ENCODE measurements around the gene CLEC18C.
"Not testable (repeated sequence)": the region's sequence is repeated elsewhere in the genome, so short reads cannot be mapped to it uniquely, and the experiment has no call there.

The CLEC18C gene

DNA sequence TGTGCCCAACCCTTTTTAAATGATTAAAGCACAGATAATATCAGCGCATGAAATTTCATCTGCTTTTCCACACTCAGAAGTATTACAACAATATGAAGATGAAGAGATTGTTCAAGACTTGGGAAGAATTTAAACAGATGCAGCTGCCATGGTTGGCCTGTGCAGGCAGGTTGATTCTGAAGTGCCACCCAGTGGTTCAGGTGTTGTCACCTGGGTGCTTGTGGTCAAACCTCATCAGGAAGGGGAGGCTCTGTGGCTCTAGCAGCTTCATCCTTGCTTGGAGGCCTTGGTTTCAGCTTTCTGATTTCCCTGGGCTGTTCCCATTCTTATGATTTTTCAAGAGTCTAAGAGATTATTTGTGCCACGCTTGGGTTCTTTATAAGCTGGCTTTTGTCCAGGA is 22.2 kb upstream of the CLEC18C start:
- Histone ChIP-seq H3K36me3 (ENCODE audit: control insufficient read depth, insufficient read depth, low read length) (peaks cover 24% of the 10 kb centered on the region), H3K4me3 (replicated peaks; ENCODE audit: low read depth, low read length) (no peak overlapping the region), H3K27me3 (replicated peaks; ENCODE audit: control insufficient read depth, insufficient read depth, low read length) (no peaks in the 10 kb centered on the region)
- TF ChIP-seq, protein P1, sequence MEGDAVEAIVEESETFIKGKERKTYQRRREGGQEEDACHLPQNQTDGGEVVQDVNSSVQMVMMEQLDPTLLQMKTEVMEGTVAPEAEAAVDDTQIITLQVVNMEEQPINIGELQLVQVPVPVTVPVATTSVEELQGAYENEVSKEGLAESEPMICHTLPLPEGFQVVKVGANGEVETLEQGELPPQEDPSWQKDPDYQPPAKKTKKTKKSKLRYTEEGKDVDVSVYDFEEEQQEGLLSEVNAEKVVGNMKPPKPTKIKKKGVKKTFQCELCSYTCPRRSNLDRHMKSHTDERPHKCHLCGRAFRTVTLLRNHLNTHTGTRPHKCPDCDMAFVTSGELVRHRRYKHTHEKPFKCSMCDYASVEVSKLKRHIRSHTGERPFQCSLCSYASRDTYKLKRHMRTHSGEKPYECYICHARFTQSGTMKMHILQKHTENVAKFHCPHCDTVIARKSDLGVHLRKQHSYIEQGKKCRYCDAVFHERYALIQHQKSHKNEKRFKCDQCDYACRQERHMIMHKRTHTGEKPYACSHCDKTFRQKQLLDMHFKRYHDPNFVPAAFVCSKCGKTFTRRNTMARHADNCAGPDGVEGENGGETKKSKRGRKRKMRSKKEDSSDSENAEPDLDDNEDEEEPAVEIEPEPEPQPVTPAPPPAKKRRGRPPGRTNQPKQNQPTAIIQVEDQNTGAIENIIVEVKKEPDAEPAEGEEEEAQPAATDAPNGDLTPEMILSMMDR (IDR thresholded peaks at IDR 0.05; ENCODE audit: insufficient read depth, low read length, poor library complexity, severe bottlenecking), result no peak
- DNase-seq (ENCODE audit: extremely low read depth, insufficient read length), result no peak

DNA sequence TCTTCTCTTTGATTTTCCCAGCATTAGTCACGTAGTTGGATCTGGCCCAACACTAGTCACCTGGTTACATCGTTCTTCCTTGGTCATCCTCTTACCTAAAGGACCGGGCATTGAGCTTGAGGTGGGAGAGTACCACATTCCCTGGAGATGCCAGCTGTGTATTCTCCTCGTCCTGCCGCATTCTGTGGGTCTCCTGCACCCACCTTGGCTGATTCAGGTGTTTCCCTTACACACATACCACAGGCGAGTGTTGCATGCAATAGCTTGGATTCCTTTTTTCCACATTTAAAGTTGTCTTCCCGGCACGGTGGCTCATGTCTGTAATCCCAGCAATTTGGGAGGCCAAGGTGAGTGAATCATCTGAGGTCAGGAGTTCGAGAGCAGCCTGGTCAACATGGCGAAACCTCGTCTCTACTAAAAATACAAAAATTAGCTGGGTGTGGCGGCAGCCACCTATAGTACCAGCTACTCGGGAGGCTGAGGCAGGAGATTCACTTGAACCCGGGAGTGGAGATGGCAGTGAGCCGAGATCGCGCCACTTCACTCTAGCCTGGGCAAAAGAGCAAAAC is 21.6 kb upstream of the CLEC18C start:
- no peaks in the 10 kb centered on the region for H3K27me3 ChIP-seq (replicated peaks; ENCODE audit: control insufficient read depth, insufficient read depth, low read length)
- DNase-seq (ENCODE audit: extremely low read depth, insufficient read length), result no peak
- TF ChIP-seq, protein P1 (IDR thresholded peaks at IDR 0.05; ENCODE audit: insufficient read depth, low read length, poor library complexity, severe bottlenecking), result no peak
- H3K4me3 ChIP-seq (replicated peaks; ENCODE audit: low read depth, low read length), result no peak overlapping the region
- peaks cover 30% of the 10 kb centered on the region for H3K36me3 ChIP-seq (ENCODE audit: control insufficient read depth, insufficient read depth, low read length)

DNA sequence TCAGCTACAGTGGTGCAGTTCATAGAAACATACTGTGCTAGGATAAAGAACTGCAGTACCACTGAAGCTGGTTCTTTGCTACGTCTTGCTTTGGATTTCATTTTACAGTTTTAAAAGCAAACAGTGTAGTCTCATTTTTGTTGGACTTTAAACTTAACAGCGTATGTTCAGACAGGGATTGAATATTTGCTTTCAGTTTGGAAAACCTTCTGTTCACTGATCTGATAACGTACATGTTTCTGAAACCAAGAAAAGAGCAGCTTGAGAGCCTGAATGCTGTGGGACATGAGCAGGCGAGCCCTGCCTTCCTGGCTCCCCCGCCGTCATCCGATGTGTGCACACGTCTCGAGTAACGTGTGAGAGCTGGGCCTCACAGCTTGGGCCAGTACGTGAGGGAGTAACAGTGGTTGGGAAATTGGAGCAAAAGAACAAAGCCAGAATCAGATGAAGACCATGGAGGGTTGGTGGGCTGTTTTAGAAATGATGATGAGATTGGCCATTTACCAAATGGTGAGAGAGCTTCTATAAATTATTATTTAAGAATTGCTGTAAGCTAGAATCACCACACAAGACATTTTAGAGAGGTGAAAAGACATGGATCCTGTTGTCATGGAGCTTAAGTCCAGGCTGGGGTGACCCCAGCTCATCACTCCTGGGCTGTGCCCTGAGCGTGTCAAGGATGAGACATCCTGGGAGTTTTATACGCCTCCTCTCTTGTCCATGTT is 20.8 kb upstream of the CLEC18C start:
- H3K4me3 ChIP-seq (replicated peaks; ENCODE audit: low read depth, low read length), result no peak overlapping the region
- no peaks in the 10 kb centered on the region for H3K27me3 ChIP-seq (replicated peaks; ENCODE audit: control insufficient read depth, insufficient read depth, low read length)
- TF ChIP-seq, protein P1 (IDR thresholded peaks at IDR 0.05; ENCODE audit: insufficient read depth, low read length, poor library complexity, severe bottlenecking), result no peak
- DNase-seq (ENCODE audit: extremely low read depth, insufficient read length), result no peak
- H3K36me3 ChIP-seq (ENCODE audit: control insufficient read depth, insufficient read depth, low read length), result peaks cover 37% of the 10 kb centered on the region

DNA sequence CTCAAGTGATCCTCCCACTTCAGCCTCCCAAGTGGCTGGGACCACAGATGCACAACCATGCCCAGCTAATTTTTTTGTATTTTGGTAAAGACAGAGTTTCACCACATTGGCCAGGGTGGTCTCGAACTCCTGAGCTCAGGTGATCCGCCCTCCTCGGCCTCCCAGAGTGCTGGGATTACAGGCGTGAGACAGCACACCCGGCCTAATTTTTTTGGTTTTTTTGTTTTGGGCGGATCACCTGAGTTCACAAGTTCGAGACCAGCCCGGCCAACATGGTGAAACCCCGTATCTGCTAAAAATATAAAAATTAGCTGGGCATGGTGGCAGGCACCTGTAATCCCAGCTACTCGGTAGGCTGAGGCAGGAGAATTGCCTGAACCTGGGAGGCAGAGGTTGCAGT is 18.9 kb upstream of the CLEC18C start:
- H3K27me3 ChIP-seq (replicated peaks; ENCODE audit: control insufficient read depth, insufficient read depth, low read length); DNase-seq (ENCODE audit: extremely low read depth, insufficient read length); H3K4me3 ChIP-seq (replicated peaks; ENCODE audit: low read depth, low read length): not testable (repeated sequence)
- H3K36me3 ChIP-seq (ENCODE audit: control insufficient read depth, insufficient read depth, low read length), result peaks cover 45% of the 10 kb centered on the region

DNA sequence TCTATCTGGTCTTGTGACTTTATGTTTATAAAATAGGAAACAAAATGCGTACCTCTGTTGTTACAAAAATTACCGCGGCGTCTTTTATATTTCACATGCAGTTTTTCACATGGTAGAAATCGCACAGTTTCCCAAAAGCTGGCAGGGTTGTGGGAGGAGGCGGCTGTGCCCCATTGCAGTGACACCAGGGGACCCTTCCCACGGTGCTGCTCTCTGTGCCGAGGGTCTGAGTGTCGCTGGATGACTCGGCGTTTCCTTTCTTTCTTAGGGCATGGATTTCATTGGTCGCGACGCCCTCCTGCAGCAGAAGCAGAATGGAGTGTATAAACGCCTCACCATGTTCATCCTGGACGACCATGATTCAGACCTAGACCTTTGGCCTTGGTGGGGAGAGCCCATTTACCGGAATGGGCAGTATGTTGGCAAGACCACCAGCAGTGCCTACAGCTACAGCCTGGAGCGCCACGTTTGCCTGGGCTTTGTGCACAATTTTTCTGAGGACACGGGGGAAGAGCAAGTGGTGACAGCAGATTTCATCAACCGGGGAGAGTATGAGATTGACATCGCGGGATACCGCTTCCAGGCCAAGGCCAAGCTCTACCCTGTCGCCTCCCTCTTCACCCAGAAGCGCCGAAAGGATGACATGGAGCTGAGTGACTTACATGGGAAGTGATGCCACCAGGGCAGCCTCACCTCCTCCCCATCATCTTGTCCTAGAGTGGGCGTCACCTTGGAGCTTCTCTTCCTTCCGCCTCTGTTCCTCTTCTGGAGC is 17.2 kb upstream of the CLEC18C start:
- H3K4me3 ChIP-seq (replicated peaks; ENCODE audit: low read depth, low read length), result no peak overlapping the region

More for the DNA sequence above, 17.2 kb upstream of the CLEC18C start:
- Histone ChIP-seq H3K27me3 (replicated peaks; ENCODE audit: control insufficient read depth, insufficient read depth, low read length) (no peaks in the 10 kb centered on the region), H3K36me3 (ENCODE audit: control insufficient read depth, insufficient read depth, low read length) (peaks cover 53% of the 10 kb centered on the region)
- no peak for DNase-seq (ENCODE audit: extremely low read depth, insufficient read length)
- TF ChIP-seq, protein P1 (IDR thresholded peaks at IDR 0.05; ENCODE audit: insufficient read depth, low read length, poor library complexity, severe bottlenecking), result no peak

Data from GM06990 (cell line).